K562 (cell line): Measurements from ENCODE around the gene XYLB. TPM values are rescaled to one million over a fixed set of nuclear protein-coding genes. Genes with fewer than 3 reads are reported as not detected.

Experiments
- ATAC-seq: fragments of 200-7000 bp; cut with Tn5 transposase; 3 replicates; pipeline ENCODE4 v1.9.1; 2020; ENCODE audit warnings: moderate library complexity
- BruUV-seq: library from RNA; stranded (reverse); fragments of 400-500 nt; replicated peaks from 2 replicates; lab custom pipeline; 2021; lab: Mats Ljungman, UMichigan
- CTCF ChIA-PET: fragments of 300-600 bp; formaldehyde crosslinking; extraction: SDS; loops from one replicate; lab custom pipeline; 2021; ENCODE audit warnings: low intra/inter-chr PET ratio; lab: Yijun Ruan, JAX
- POLR2A ChIA-PET: fragments of 300-600, 350-650 bp; sonication (Branson Sonifier 250); formaldehyde crosslinking; extraction: SDS; loops from one replicate; lab custom pipeline; 2021; ENCODE audit warnings: antibody characterized with exemption, inconsistent platforms; lab: Yijun Ruan, JAX
- DNase-seq, 4 experiments: peaks; one replicate each; pipeline versions ENCODE4 v3.0.0 to v3.0.0-alpha.2; 2011 to 2018; ENCODE audit warnings: low spot score in 3 of 4, mixed read lengths in 3 of 4; ENCODE audit errors: extremely low read depth in 1 of 4
- FAIRE-seq: peaks from 2 replicates; lab custom pipeline; 2011; peaks lifted over from hg19 to GRCh38; lab: Jason Lieb, UNC
- H2AFZ ChIP-seq: 2 replicates; pipeline ENCODE4 v1.6.0; 2011; ENCODE audit warnings: low read depth, low read length, control low read depth, inconsistent platforms
- H3K27ac ChIP-seq: fragments of 200-600 bp; 3 replicates; pipeline ENCODE4 v1.8.0; 2011; ENCODE audit warnings: low read depth, mild to moderate bottlenecking, control low read depth, inconsistent platforms, low read length, moderate library complexity, mixed read lengths; ENCODE audit errors: extremely low read depth
- H3K27me3 ChIP-seq, 2 experiments: fragments of 300-600 bp in 1 of 2; 2 replicates in 1 of 2; 3 replicates in 1 of 2; pipeline versions ENCODE4 v1.6.0 to v1.8.0; 2011; ENCODE audit warnings: inconsistent platforms in 2 of 2, low read length in 2 of 2, mild to moderate bottlenecking in 1 of 2, mixed read lengths in 1 of 2, moderate library complexity in 1 of 2; ENCODE audit not compliant: control insufficient read depth in 2 of 2, insufficient read depth in 2 of 2
- H3K36me3 ChIP-seq: fragments of 300-600 bp; 3 replicates; pipeline ENCODE4 v1.8.0; 2011; ENCODE audit warnings: mild to moderate bottlenecking, low read length, inconsistent platforms; ENCODE audit not compliant: control insufficient read depth, insufficient read depth
- H3K4me1 ChIP-seq, 2 experiments: fragments of 200-600 bp in 1 of 2; replicated peaks in 1 of 2; 2 replicates in 1 of 2; 3 replicates in 1 of 2; pipeline versions ENCODE4 v1.5.1 to v1.8.0; 2011; ENCODE audit warnings: inconsistent platforms in 2 of 2, low read length in 2 of 2, mild to moderate bottlenecking in 1 of 2, mixed read lengths in 1 of 2, moderate library complexity in 1 of 2; ENCODE audit not compliant: control insufficient read depth in 2 of 2, insufficient read depth in 2 of 2
- H3K4me2 ChIP-seq: 2 replicates; pipeline ENCODE4 v1.6.1; 2011; ENCODE audit warnings: low read length, control low read depth, inconsistent platforms, mixed read lengths; ENCODE audit not compliant: insufficient read depth
- H3K4me3 ChIP-seq: fragments of 200-600 bp; sonication (generic), shearing (Covaris generic); 2 replicates; pipeline ENCODE4 v1.5.1; 2016; ENCODE audit warnings: control low read depth, inconsistent platforms
- H3K79me2 ChIP-seq: fragments of 200-600 bp; 3 replicates; pipeline ENCODE4 v1.8.0; 2011; ENCODE audit warnings: low read length, inconsistent platforms; ENCODE audit not compliant: control insufficient read depth, insufficient read depth
- H3K9ac ChIP-seq, 2 experiments: 2 replicates each; pipeline versions ENCODE4 v1.6.0 to v1.6.1; 2011; ENCODE audit warnings: low read depth in 2 of 2, low read length in 2 of 2, control low read depth in 1 of 2, inconsistent platforms in 1 of 2, mild to moderate bottlenecking in 1 of 2, mixed read lengths in 1 of 2; ENCODE audit not compliant: insufficient read depth in 1 of 2
- H3K9me1 ChIP-seq: one replicate; pipeline ENCODE4 v1.6.0; 2011; ENCODE audit warnings: inconsistent platforms, mild to moderate bottlenecking, low read length, moderate library complexity; ENCODE audit not compliant: control insufficient read depth, insufficient read depth
- H3K9me3 ChIP-seq: replicated peaks from 2 replicates; pipeline ENCODE4 v1.5.1; 2011; ENCODE audit warnings: low read depth, low read length, inconsistent platforms; ENCODE audit not compliant: control insufficient read depth, insufficient read depth
- H4K20me1 ChIP-seq: replicated peaks from 2 replicates; pipeline ENCODE4 v1.6.1; 2011; ENCODE audit warnings: low read length, inconsistent platforms, mixed read lengths; ENCODE audit not compliant: control insufficient read depth, insufficient read depth
- C11orf30 ChIP-seq: fragments of 450-650 bp; IDR thresholded peaks from 2 replicates; pipeline ENCODE4 v1.6.1; 2016; ENCODE audit warnings: low read depth, mild to moderate bottlenecking
- DNMT1 ChIP-seq: fragments of 450-650 bp; IDR thresholded peaks from 2 replicates; pipeline ENCODE4 v1.6.1; 2016; ENCODE audit warnings: antibody characterized with exemption, mild to moderate bottlenecking
- EHMT2 ChIP-seq: fragments of 450-650 bp; IDR thresholded peaks from 2 replicates; pipeline ENCODE4 v1.6.1; 2018; ENCODE audit warnings: antibody characterized with exemption
- ELF1 ChIP-seq: fragments of 200-800 bp; sonication (Bioruptor generic); IDR thresholded peaks from 2 replicates; pipeline ENCODE4 v1.6.1; 2016; ENCODE audit warnings: missing genetic modification characterization, missing compliant biosample characterization
- GABPA ChIP-seq: fragments of 200-800 bp; sonication (Bioruptor generic); conservative IDR thresholded peaks from 2 replicates; pipeline ENCODE4 v1.6.1; 2016; ENCODE audit warnings: low read depth, missing genetic modification characterization, missing compliant biosample characterization
- MAFF ChIP-seq: IDR thresholded peaks from 2 replicates; pipeline ENCODE4 v1.6.1; 2012; ENCODE audit warnings: low read length, improper control_type of control experiment
- MAFG ChIP-seq: fragments of 450-650 bp; conservative IDR thresholded peaks from 2 replicates; pipeline ENCODE4 v1.6.1; 2016; ENCODE audit warnings: missing genetic modification characterization, missing compliant biosample characterization
- NR2C2 ChIP-seq, 2 experiments: fragments of 200-800 bp in 1 of 2; sonication (Bioruptor generic) in 1 of 2; sonication (generic) in 1 of 2; formaldehyde crosslinking in 1 of 2; IDR thresholded peaks; 2 replicates each; pipeline versions ENCODE4 v1.6.1 to v1.8.0; 2016 to 2022; ENCODE audit warnings: mild to moderate bottlenecking in 1 of 2, missing compliant biosample characterization in 1 of 2, missing genetic modification characterization in 1 of 2, missing genetic modification reagents in 1 of 2
- PHF20 ChIP-seq: fragments of 450-650 bp; IDR thresholded peaks from 2 replicates; pipeline ENCODE4 v1.6.1; 2018; ENCODE audit not compliant: partially characterized antibody
- SRSF9 ChIP-seq: fragments of 200-400 bp; formaldehyde crosslinking; IDR thresholded peaks from 2 replicates; pipeline ENCODE4 v1.6.1; 2017; ENCODE audit warnings: low read depth, low read length, borderline replicate concordance
- WGBS: fragments of 100-300 bp; shearing (Covaris generic); methylation state at CpG from one replicate; pipeline ENCODE4 v1.1.6; 2016; ENCODE audit warnings: low coverage, mixed read lengths; ENCODE audit not compliant: insufficient coverage; ENCODE audit errors: missing lambda C conversion rate; 5-methylcytosine and 5-hydroxymethylcytosine counted together
- in situ Hi-C: fragments of 300-500 bp; cut with MboI; formaldehyde crosslinking; loops from 4 replicates; pipeline ENCODE4 v1.15.0; 2018; ENCODE audit warnings: inconsistent platforms, mixed read lengths
- intact Hi-C: fragments of 100-400 bp; cut with micrococcal nuclease; formaldehyde crosslinking; loops from 2 replicates; pipeline ENCODE4 v1.14.2; 2022
- polyA plus RNA-seq, 8 experiments: library from polyadenylated mRNA; depleted of rRNA in 4 of 8; stranded (reverse) in 5 of 8; unstranded in 3 of 8; fragments of >200 nt; fragmentation: Nextera tagmentation in 2 of 8; fragmentation: Illumina TruSeq in 1 of 8; extraction: Ambion mirVana in 2 of 8; extraction: Trizol in 1 of 8; gene quantifications; 2 replicates each; pipeline versions ENCODE4 v1.2.1 to v1.2.3, GENCODE V29; 2011 to 2014; ENCODE audit warnings: inconsistent platforms in 1 of 8, missing spikeins in 1 of 8
- total RNA-seq, 7 experiments: library from RNA; depleted of rRNA in 6 of 7; stranded (reverse); fragments of >200 nt in 6 of 7; fragmentation: Illumina TruSeq in 2 of 7; extraction: Trizol in 2 of 7; gene quantifications; 2 replicates each; pipeline versions ENCODE4 v1.2.1 to v1.2.3, GENCODE V29; 2011 to 2021; ENCODE audit warnings: low replicate concordance in 1 of 7
- TF ChIP-seq, protein P1 (sequence below): fragments of 250-450 bp; sonication (Bioruptor Pico); IDR thresholded peaks from 2 replicates; pipeline ENCODE4 v1.8.0; 2022; ENCODE audit warnings: moderate library complexity, mild to moderate bottlenecking, inconsistent platforms
- TF ChIP-seq, protein P2 (sequence below): fragments of 250-450 bp; sonication (Bioruptor Pico); IDR thresholded peaks from 2 replicates; pipeline ENCODE4 v1.5.0; 2021; ENCODE audit warnings: mild to moderate bottlenecking, borderline replicate concordance
- TF ChIP-seq, protein P3 (sequence below): sonication (generic); formaldehyde crosslinking; IDR thresholded peaks from 2 replicates; pipeline ENCODE4 v1.8.1; 2023; ENCODE audit warnings: mild to moderate bottlenecking, missing genetic modification reagents

Gene XYLB
- total and polyA plus RNA-seq, 9 of the 15 experiments (the other 6 are each of a cell fraction or from before 2014, with no cell fraction given): 4.0 to 20.2 (median 13.2) TPM

DNA sequence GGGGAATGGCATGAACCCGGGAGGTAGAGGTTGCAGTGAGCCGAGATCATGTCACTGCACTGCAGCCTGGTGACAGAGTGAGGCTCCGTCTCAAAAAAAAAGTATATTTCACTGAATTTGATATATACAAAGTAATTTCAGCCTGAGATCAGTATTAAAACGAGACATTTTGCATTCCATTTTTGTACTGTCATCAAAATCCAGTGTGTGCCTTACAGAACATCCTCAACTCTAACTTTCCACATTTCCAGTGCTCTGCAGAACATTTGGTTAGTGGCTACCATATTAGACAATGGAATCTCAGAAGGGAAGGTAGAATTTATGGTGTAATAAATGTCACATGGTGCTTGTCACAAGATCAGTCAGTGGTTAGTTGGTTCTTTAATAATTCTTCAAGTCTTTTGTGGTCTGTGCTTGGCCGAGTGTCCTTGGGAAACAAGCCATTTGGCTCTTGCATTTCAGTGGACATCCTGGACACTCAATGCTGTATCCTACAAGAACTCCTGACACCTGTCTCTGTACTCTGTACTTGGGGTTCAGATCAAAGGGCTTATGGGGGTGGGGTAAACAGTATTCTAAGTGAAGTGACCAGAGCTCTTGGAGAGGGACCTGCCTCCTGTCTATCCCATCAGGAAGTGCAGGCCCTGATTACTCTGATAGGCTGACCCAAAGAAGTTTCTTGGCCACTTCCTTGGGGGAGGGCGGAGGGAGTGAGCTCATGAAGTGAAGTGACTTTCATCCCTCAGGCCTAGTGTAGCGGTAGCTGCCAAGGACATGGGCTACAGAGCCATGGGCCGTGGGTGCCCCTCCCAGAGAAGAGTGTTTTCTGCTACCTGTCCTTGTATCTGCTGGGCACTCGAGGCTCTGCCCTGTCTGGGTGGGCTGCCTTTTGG lies 110.8 kb downstream of the XYLB start:
- peak; percentile 48 to 58 (median 55) for DNase-seq
- TF ChIP-seq SRSF9: no peak
- 0 out of 2 replicates have a peak, but pooled peaks have one; percentile 32 for TF ChIP-seq ELF1
- TF ChIP-seq PHF20: no peak
- no peak for TF ChIP-seq DNMT1
- peak; percentile 59; the same call in 1 of the 2 replicates for TF ChIP-seq C11orf30
- TF ChIP-seq, protein P1, sequence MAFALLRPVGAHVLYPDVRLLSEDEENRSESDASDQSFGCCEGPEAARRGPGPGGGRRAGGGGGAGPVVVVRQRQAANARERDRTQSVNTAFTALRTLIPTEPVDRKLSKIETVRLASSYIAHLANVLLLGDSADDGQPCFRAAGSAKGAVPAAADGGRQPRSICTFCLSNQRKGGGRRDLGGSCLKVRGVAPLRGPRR: no peak
- TF ChIP-seq, protein P2, sequence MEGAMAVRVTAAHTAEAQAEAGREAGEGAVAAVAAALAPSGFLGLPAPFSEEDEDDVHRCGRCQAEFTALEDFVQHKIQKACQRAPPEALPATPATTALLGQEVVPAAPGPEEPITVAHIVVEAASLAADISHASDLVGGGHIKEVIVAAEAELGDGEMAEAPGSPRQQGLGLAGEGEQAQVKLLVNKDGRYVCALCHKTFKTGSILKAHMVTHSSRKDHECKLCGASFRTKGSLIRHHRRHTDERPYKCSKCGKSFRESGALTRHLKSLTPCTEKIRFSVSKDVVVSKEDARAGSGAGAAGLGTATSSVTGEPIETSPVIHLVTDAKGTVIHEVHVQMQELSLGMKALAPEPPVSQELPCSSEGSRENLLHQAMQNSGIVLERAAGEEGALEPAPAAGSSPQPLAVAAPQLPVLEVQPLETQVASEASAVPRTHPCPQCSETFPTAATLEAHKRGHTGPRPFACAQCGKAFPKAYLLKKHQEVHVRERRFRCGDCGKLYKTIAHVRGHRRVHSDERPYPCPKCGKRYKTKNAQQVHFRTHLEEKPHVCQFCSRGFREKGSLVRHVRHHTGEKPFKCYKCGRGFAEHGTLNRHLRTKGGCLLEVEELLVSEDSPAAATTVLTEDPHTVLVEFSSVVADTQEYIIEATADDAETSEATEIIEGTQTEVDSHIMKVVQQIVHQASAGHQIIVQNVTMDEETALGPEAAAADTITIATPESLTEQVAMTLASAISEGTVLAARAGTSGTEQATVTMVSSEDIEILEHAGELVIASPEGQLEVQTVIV: no peak
- 0 out of 2 replicates have a peak, but pooled peaks have one; percentile 31 for TF ChIP-seq NR2C2 (CRISPR knock-in tag; IDR thresholded peaks at IDR 0.05)
- TF ChIP-seq NR2C2 (tag; IDR thresholded peaks at IDR 0.05): no peak; the same call in 1 of the 2 replicates
- TF ChIP-seq, protein P3, sequence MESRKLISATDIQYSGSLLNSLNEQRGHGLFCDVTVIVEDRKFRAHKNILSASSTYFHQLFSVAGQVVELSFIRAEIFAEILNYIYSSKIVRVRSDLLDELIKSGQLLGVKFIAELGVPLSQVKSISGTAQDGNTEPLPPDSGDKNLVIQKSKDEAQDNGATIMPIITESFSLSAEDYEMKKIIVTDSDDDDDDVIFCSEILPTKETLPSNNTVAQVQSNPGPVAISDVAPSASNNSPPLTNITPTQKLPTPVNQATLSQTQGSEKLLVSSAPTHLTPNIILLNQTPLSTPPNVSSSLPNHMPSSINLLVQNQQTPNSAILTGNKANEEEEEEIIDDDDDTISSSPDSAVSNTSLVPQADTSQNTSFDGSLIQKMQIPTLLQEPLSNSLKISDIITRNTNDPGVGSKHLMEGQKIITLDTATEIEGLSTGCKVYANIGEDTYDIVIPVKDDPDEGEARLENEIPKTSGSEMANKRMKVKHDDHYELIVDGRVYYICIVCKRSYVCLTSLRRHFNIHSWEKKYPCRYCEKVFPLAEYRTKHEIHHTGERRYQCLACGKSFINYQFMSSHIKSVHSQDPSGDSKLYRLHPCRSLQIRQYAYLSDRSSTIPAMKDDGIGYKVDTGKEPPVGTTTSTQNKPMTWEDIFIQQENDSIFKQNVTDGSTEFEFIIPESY (CRISPR knock-in tag): peak; percentile 38; the same call in 1 of the 2 replicates
- peak; percentile 65 for TF ChIP-seq GABPA (tag)
- TF ChIP-seq EHMT2: no peak
- peak; percentile 59 for TF ChIP-seq MAFG
- TF ChIP-seq MAFF: no peak

More for the DNA sequence above, 110.8 kb downstream of the XYLB start:
- ChIA-PET POLR2A (interaction anchor here (0.5 to 0.7 kb wide), 2 partner anchors 32 to 447 kb away, joined by 3 read pairs; no protein-coding TSS in a partner anchor), CTCF (no interaction called here)
- Histone ChIP-seq H3K36me3 (no peaks in the 10 kb centered on the region), H3K27ac (no peak overlapping the region), H3K79me2 (peaks cover 61% of the 10 kb centered on the region), H4K20me1 (peaks cover 41% of the 10 kb centered on the region), H3K4me1 (peaks cover 27 to 38% of the 10 kb centered on the region in 2 experiments), H3K27me3 (no peaks in the 10 kb centered on the region), H3K9me1 (peaks cover 5% of the 10 kb centered on the region), H3K9me3 (no peaks in the 10 kb centered on the region), H2AFZ (no peak overlapping the region), H3K9ac (peak overlapping the region in 1 of 2 experiments; percentile 49; a peak in 1 of 4 replicates), H3K4me3 (no peak overlapping the region), H3K4me2 (peak overlapping the region; percentile 4; the same call in 1 of the 2 replicates)
- whole genome bisulfite sequencing: 54% methylated on average over 9 of the region's 9 CpGs
- intact Hi-C loops: no loop called here
- in situ Hi-C loops: no loop called here
- no TSS peak for BruUV-seq
- ATAC-seq: peak; percentile 7
- no peak for FAIRE-seq
